AG08396 (cell line): ENCODE data around the gene DCDC2C.

ENCODE experiments used
- DNase-seq: peaks from one replicate; pipeline ENCODE4 v3.0.0; 2012; ENCODE audit warnings: low spot score, mixed read lengths

Gene DCDC2C

DNA sequence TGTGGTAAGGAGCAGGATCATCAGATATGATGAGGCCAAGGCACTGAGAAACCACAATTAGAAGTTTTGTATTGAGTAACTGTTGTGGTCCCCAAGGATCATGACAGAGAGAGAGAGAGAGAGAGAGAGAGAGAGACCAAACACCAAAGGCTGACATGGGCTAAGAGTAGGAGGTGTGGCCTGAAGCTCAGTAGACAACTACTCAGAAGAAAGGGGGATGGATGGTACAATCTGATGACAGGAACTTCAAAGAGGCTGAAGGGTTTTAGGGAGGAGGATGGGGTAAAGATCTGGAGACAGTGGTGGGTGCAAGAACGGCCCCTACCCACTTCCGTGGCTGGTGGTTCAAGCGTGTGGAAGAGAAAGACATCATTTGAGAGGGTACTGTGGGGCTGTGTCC, 135.0 kb downstream of the DCDC2C start:
- no peak for DNase-seq

DNA sequence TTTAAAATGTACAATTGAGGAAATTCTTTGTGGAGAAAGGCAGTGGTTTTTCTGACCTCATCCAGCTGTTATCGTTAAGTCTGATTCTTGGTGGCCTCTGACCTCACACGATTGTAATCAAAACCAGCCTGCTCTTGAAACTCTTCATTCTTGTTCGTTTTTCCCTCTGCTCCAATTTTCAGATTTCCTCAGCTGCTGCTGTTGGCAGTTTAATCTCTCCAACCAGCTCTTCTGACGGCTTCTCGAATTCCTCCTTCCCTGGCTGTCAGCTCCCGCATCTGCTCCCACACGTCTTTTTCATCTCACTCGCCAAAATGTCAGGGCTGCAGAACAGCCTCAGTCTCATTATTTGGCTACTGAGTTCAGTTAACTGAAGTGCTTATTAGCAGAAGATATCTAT, 136.1 kb downstream of the DCDC2C start:
- no peak for DNase-seq

DNA sequence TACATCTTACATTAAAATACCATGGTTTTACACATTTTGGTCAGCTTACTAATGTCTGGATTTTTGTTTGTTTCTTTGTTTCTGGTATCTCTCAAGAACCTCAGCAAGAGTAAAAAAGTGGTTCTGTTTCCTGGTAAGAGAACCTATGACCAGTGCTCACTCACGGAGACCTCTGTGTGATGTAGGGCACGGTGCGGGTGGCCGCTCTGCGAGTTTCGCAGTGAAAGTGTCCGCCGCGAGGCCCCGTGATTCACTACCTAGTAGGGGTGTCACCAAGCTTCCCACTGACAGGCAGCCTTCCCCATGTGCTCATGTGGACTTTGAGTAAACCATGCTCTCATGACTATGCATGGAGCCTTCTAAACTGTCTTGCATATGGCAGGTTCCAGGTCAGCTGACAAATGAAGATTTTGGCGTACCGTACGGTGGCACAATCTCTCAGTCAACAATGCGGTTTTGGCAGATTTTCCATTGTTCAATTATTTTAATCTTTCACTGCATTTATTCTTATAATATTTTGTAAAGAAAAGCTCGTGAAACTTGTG, 137.3 kb downstream of the DCDC2C start:
- DNase-seq: no peak

DNA sequence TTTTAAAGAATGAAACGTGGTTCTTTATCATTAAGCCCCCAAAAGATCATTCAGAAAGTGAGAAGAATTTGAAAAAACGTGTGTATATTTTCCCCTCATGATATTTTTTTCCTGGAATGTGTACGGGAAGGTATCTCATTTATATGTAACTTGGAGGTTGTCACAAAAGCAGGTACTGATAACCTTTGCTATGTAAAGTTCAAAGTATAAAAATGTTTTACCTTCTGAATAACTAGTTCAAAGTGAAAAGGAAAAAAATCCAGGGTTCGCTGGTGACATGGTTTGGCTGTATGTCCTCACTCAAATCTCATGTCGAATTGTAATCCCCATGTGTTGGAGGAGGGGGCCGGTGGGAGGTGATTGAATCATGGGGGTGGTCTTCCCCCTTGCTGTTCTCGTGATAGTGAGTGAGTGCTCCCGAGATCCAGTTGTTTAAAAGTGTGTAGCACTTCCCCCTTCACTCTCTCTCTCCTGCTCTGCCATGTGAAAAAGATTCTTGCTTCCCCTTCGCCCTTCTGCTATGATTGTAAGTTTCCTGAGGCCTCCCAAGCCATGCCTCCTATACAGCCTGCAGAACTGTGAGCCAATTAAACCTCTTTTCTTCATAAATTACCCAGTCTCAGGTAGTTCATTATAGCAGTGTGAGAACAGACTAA, 144.2 kb downstream of the DCDC2C start:
- no peak for DNase-seq

DNA sequence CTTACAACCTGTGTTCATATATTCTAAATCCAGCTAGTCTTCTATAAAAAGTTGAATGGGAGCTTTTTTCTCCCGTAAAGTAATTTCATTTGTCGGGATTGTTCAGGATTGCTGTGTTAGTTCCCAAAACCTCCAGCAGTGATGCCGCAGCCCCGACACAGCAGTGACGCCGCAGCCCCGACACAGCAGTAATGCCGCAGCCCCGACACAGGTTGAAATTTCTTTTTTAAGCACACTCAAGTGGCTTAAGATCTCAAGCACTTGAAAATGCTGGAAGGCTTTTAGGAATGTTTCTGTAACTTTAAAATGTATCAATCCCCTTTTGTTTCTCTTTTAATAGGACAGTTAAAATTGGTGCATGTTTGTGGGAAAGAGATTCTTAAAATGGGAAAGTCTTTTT, 145.4 kb downstream of the DCDC2C start:
- no peak for DNase-seq

DNA sequence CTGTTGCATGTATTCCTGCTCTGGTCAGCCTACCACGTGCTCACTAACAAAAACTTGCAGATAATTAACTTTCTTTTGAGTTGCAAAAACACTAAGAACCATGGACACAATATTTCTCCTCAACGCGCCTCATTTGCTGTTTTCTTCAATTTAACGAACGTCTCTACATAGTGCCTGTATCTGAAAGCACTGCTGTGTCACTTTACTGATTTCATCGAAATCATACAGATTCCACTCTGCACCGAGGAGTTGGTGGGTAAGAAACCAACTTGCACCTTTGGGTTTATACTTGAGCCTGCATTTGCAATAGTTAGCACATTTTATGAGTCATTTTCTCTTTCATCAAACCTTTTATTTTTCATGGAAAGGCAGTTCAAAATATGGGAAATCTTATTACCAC, 145.8 kb downstream of the DCDC2C start:
- no peak for DNase-seq

DNA sequence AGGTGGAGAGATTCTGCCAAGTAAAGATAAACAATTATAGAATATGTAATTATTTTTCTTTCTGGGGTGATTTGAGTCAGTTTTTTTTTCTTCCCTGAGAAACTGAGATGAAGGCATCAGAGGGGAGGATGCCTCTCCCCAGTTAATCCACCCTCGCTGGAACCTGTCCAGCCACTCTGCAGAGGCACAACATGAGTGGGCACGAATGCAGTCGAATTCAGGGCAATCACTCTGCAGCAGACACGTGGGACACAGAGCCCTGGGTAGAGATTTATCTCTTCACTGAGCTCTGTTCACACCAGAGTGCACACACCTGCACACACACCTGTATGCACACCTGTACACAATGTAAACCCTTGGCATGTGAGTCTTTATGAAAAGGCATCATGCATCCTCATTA, 154.2 kb downstream of the DCDC2C start:
- DNase-seq: no peak

DNA sequence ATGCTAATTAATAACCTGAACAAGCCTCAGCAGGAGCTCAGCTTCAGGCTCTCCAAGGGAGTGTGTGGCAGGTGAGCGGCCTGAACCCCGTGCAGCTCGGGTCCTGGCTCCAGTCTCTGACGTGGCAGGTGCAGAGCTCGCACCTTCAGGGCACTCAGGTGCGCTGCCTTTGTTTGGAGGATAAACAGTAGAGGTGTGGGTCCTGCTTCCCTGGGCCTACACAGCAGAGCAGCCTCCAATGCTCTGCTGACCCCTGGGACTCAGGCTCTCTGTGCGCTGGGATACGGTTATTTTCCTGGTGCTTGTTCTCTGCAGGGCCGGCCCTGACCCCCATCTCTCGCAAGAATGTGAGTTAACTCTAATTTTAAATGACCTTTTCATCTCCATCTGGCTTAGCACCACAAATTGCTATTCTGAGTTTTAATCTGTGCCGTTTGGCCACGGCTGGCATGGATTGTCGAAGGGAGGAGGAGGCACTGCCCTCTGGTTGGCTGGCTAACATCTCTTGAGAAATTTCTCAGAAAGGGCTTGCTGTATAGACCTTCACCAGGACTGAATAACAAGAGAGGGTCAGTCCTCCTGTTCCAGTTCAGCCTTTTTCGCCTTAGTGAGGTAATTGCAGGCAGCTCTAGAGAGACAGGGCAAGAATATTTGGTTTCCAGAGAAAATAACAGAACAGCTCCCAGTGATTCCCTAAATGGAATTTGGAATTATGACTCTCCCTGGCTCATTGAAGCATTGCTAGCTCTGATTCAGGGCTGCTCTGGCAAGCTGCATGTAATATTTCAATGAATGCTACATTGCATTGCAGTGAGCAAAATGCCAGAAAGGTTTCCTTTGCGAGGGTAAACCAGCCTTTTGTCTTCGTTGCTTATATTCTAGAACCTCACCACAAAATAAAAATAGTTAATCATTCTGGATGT, 161.8 kb downstream of the DCDC2C start:
- DNase-seq: no peak

DNA sequence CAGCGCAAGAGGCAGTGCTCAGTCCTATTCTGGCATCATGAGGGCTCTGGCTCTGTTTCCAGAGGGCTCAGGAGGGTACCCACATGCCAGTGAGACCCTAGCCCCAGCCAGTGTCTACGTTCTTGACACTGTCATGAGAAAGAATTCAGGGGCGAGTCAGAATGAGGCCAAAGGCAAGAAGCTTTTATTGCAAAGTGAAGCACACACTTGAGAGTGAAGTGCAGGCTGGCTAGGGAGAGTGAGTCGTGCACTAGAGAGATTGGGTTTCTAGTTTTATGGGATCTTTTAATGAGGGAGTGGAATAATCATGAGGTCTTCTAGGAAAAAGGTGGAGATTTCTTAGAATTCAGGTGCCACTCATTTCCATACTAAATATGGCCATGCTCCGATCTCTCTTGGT, 164.1 kb downstream of the DCDC2C start:
- no peak for DNase-seq

DNA sequence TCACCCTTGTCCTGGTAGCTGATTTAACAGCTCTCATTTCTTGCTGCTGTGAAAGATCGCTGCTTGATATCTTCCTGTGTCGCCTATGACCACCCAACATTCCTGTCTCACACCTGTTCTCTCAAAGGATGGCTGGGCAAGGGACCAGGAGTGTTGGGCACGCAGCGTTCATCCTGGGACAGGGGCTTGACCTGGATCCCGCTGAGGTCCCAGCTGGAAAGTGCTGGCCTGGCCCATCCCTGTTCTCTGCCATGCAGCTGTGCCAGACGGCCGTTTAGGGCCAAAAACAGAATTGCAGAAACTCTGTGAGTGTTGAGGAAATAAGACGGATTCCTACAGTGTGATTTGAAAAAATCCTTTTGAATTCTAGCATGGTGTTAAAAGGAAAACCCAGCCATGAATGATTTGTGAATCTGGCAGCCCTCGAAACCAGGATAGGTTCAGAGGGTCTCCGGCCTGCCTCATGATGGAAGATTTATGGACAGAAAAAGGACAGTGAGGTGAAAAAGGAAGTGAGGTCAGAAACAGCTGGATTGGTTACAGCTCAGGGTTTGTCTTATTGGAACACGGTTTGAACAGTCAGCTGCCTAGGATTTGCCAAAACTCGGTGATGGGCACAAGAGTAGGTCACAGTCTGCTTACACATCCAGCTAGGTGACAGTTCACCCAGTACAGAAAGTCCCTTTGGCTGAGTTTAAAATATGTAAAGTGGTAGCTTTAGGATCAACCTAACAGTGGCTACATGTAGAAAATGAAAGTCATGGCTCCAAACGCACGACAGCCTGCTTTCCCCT, 164.8 kb downstream of the DCDC2C start:
- no peak for DNase-seq

DNA sequence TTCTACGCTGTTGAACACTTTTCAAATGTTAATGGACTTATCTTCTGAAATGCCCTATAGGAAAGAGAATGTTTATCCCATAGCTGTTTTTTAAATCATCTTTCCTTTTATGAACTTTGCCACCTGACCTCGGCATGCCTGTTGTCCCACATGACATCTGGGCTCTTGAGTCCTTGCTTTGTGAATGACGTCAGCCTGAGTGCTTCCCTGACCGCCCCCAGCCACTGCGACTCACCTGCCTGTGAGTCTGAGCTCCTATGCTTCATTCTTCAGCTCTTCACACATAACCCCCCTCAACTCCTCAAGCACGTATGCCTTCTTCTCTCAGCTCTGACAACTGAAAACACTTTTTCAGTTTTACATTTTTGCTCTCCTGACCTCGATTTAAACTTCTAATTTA, 166.8 kb downstream of the DCDC2C start:
- DNase-seq: no peak

DNA sequence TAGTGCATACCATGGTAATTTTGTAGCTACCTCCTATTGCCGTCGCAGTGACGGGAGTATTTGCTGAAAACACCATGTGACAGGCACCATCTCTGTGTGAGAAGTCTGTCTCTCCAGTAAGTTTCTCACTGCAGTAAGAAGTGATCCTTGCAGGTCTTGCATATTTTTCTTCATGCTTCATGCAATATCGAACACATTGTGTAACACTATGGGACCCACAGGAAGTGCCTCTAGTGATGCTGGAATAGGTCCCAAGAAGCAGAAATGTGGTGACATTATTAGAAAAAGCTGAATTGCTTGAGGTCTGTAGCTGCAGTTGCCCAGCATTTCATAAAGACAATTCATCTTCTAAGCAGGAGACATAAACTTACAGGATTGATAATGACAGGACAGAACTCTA, 167.6 kb downstream of the DCDC2C start:
- DNase-seq: no peak

DNA sequence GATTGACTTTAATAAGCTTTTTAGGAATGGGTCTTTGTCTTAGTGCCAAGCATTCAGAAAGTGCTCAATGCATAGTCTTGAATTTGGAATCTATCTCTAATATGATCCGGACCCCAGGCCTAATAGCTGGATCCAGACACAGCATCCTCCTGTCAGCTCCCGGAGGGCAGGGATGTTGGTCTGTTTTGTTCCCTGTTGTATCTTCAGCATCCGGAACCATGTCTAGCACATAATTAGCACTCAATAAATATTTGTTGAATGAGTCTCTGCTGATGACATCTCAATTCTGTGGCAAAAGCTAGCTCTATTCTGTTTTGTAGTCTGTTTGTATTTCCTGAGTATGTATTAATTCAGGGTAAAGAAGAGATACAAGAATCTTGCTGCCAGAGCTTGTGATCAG, 169.1 kb downstream of the DCDC2C start:
- no peak for DNase-seq

DNA sequence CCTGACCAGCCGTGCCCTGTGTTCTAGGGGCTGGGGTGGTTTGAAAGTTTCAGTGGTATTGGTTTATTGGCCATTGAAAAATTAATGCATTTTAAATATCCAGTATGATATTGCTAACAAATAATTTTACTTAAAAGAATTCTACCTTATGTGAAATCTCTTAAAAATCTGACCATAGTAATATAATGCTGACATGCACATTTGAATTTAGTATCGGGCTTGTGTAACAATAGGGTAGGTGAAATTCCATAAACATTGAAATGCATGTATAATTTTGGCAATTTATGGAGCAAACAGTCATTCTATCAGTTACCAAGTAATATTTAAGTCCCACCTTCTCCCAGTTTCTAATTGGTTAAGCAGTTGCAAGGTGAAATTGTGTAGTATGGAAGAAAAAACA, 170.5 kb downstream of the DCDC2C start:
- no peak for DNase-seq

DNA sequence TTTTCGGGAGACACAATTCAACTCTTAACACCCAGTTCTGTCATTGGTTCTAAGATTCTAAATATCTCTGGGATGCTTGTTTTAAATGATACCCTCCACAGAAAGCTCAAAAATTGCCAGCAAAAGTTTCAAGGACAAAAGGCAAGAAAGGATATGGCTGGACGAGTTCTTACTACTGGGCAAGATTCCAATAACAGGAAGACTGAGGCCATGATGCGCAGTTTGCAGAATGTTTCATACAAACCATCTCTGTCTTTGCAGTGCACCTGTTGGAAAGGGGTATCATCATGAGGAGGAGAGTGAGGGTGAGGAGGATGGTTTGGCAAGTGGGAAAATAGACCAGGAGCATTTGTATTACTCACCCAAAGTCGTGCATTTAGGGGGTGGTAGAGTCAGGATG, 172.8 kb downstream of the DCDC2C start:
- no peak for DNase-seq

DNA sequence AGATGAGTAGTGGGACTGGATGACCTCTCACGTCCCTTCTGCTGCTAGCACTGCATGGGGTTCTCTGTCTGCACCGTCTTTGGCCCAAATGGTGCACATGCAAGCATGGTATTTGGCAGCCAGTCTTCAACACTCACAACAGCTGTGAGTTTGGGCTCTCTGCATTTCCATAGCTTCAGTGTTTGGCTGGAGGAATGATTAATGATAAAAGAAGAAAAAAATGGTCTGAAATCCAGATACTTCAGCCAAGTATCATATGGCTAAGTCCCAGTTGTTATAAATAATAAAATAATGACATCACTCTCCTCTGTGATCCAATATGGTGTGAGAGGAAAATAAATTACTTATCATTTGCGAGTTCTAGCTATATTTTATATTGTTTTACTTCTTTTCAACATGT, 173.3 kb downstream of the DCDC2C start:
- no peak for DNase-seq

DNA sequence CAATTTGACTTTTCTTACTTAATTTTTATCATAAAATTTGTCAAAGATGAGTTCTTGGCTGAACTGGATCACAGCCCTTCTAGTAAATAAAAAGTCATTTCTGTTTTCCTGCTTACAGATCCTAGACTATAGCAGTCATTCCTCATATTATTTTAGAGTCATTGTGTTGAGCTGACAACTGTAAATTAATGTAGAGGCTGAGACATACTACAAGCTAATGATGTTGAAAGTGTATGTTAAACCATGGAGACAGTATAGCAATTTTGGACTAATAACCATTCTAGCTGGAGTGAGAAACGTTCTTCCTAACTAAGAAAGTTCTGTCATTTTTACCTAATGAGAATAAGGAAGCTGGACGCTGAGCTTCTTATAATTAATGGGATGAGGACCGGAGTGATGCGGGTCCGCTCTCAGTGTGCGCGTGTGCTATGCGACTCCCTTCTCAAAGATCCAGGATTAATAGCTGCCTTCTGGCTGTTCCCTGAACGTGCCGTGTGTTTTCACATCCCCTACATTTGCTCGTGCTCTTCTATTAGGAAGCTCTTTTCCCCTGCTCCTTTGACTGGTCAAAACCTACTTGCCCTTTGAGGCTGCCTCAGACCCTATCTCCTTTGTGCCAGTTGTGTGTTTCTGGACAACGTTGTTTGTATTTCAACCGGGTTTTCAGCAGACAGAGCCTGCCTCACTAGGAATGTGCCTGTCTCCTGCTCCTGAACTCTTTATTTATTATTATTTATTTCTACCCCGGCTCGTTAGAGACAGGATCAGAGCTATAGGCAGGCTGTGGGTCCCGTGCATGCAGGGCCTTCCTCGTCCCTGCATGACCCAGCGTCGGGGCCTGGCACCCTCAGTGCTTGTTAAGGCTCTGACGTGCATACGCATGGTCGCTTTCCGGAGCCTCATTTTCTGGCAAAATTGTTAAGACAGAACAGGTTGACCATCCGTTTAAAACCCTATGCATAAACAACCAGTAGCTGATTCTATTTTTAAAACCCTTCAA, 182.6 kb downstream of the DCDC2C start:
- no peak for DNase-seq

DNA sequence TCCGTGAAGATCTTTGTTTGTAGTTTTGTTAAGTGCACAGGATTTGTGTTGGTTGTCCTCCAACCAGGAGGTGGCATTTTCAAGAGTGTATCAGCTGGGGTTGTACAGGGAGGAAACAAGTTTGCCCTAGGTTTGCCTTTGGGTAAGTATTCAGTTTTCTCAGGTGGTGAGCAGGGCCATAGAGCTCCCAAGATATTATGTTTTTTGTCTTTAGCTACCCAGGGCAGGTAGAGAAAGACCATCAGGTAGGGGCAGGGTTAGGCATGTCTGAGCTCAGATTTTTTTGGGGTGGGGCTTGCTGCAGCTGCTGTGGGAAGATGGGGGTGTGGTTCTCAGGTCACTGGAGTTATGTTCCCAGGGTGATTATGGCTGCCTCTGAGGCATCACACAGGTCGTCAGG, 191.6 kb downstream of the DCDC2C start:
- no peak for DNase-seq
